Transverse colon (tissue), 4 donors: ENCODE data around the gene RASGRP2. TPM values are rescaled to one million over a fixed set of nuclear protein-coding genes. Genes with fewer than 3 reads are reported as not detected.
"Not testable (repeated sequence)": the region's sequence is repeated elsewhere in the genome, so short reads cannot be mapped to it uniquely, and the experiment has no call there.

Source experiments
- DNase-seq: peaks from one replicate; pipeline ENCODE4 v3.0.0-alpha.2; 2019
- H3K27ac ChIP-seq, 4 donors: fragments of 200-600 bp; sonication (generic); 2 replicates each; pipeline ENCODE4 v1.5.1; 2016 to 2018; ENCODE audit warnings: inconsistent platforms in 4 of 4
- H3K27me3 ChIP-seq: fragments of 200-600 bp; sonication (generic); 2 replicates; pipeline ENCODE4 v1.5.1; 2017; ENCODE audit warnings: inconsistent platforms
- H3K36me3 ChIP-seq, 4 donors: fragments of 200-600 bp; sonication (generic); 2 replicates each; pipeline ENCODE4 v1.5.1; 2017 to 2019; ENCODE audit warnings: inconsistent platforms in 4 of 4
- H3K4me1 ChIP-seq, 4 donors: fragments of 200-600 bp; sonication (generic); 2 replicates each; pipeline ENCODE4 v1.5.1; 2017 to 2020; ENCODE audit warnings: inconsistent platforms in 4 of 4
- H3K4me3 ChIP-seq, 4 donors: fragments of 200-600 bp; sonication (generic); 1 replicate in 1 of 4; 2 replicates in 3 of 4; pipeline versions ENCODE4 v1.5.1 to v1.6.1; 2017 to 2019; ENCODE audit warnings: inconsistent platforms in 4 of 4
- H3K9me3 ChIP-seq, 2 donors: fragments of 200-600 bp; sonication (generic); 2 replicates each; pipeline ENCODE4 v1.5.1; 2017 to 2019; ENCODE audit warnings: inconsistent platforms in 2 of 2
- CTCF ChIP-seq, 5 experiments: fragments of 200-600 bp in 3 of 5; fragments of 450-650 bp in 2 of 5; sonication (generic) in 3 of 5; IDR thresholded peaks; 1 replicate in 2 of 5; 2 replicates in 3 of 5; pipeline ENCODE4 v1.5.1; 2016 to 2017; ENCODE audit warnings: antibody characterized with exemption in 5 of 5, inconsistent platforms in 3 of 5, mild to moderate bottlenecking in 2 of 5, moderate library complexity in 1 of 5
- EP300 ChIP-seq: sonication (generic); formaldehyde crosslinking; IDR thresholded peaks from one replicate; pipeline ENCODE4 v1.6.1; 2017; ENCODE audit warnings: antibody characterized with exemption, low read depth
- POLR2A ChIP-seq: fragments of 450-650 bp; IDR thresholded peaks from one replicate; pipeline ENCODE4 v1.6.1; 2016; ENCODE audit warnings: antibody characterized with exemption, mild to moderate bottlenecking, moderate library complexity
- POLR2AphosphoS5 ChIP-seq, 3 donors: sonication (generic); formaldehyde crosslinking; IDR thresholded peaks; one replicate each; pipeline ENCODE4 v1.6.1; 2016; ENCODE audit warnings: antibody characterized with exemption in 3 of 3
- WGBS, 2 donors: methylation state at CpG; one replicate each; pipeline ENCODE4 v1.1.5; 2018; ENCODE audit warnings: low coverage in 1 of 2; 5-methylcytosine and 5-hydroxymethylcytosine counted together
- in situ Hi-C, 4 donors: fragments of 200-750 bp; cut with MboI; loops; one replicate each; pipeline versions ENCODE4 v1.15.0 to v1.15.1; 2017; ENCODE audit warnings: low sequenced_read_pairs in 3 of 4, low pct_ligation_motif_present in 1 of 4, low pct_unique_long_range_greater_than_20kb in 1 of 4
- intact Hi-C: fragments of 100-400 bp; cut with DNase I; formaldehyde crosslinking; loops from one replicate; pipeline ENCODE4 v1.15.1; 2023; ENCODE audit warnings: low total_unique reads
- total RNA-seq, 4 donors: library from RNA; depleted of rRNA; stranded (reverse); fragments of >200 nt; gene quantifications; one replicate each; pipeline ENCODE4 v1.1.0, GENCODE V29; 2016

The RASGRP2 gene
- total RNA-seq, 4 donors from 2014 or later: 12.1 to 24.3 (median 17.3) TPM

GRCh38 chr11:64705501-64705900 is 38.4 kb downstream of the RASGRP2 start:
- Histone ChIP-seq H3K4me1 (no peaks in the 10 kb centered on the region), H3K9me3 (no peaks in the 10 kb centered on the region), H3K36me3 (no peaks in the 10 kb centered on the region), H3K27me3 (peaks cover 78% of the 10 kb centered on the region), H3K27ac (no peak overlapping the region), H3K4me3 (no peak overlapping the region)
- in situ Hi-C loops: no loop called here
- WGBS, 2 donors: 39% methylated on average over 2 of the region's 2 CpGs; no CpG with 5 or more reads in 1 of the 2 donors
- no peak for TF ChIP-seq EP300
- no peak for TF ChIP-seq CTCF (IDR thresholded peaks at IDR 0.05)
- no peak for TF ChIP-seq POLR2A
- TF ChIP-seq POLR2AphosphoS5 (IDR thresholded peaks at IDR 0.05): no peak
- no peak for DNase-seq
- intact Hi-C loops: no loop called here

GRCh38 chr11:64703048-64703447 is 40.9 kb downstream of the RASGRP2 start:
- DNase-seq: no peak
- WGBS, 2 donors: 76% methylated on average over 2 of the region's 2 CpGs
- Histone ChIP-seq H3K27me3 (peaks cover 54% of the 10 kb centered on the region), H3K4me1 (no peaks in the 10 kb centered on the region), H3K9me3 (no peaks in the 10 kb centered on the region), H3K36me3 (no peaks in the 10 kb centered on the region), H3K4me3 (no peak overlapping the region), H3K27ac (no peak overlapping the region)
- intact Hi-C loops (no loop called here), in situ Hi-C loops (no loop called here)
- TF ChIP-seq POLR2AphosphoS5 (IDR thresholded peaks at IDR 0.05): no peak
- no peak for TF ChIP-seq CTCF (IDR thresholded peaks at IDR 0.05)
- no peak for TF ChIP-seq POLR2A
- no peak for TF ChIP-seq EP300

- DNase-seq, H3K36me3 ChIP-seq, H3K4me3 ChIP-seq, H3K9me3 ChIP-seq, in situ Hi-C loops, intact Hi-C loops, H3K4me1 ChIP-seq, H3K27ac ChIP-seq: not testable (repeated sequence)
- H3K27me3 ChIP-seq: peaks cover 43% of the 10 kb centered on the region
- 86% methylated on average over 4 of the region's 29 CpGs; no CpG with 5 or more reads in 1 of the 2 donors for WGBS, 2 donors
These were observed 42.0 kb downstream of the RASGRP2 start for GRCh38 chr11:64701956-64702355.

- 75% methylated on average over 1 of the region's 1 CpG; no CpG with 5 or more reads in 1 of the 2 donors for WGBS, 2 donors
- DNase-seq: no peak
- Histone ChIP-seq H3K36me3 (no peaks in the 10 kb centered on the region), H3K4me3 (no peak overlapping the region), H3K9me3 (no peaks in the 10 kb centered on the region), H3K27me3 (peaks cover 40% of the 10 kb centered on the region), H3K27ac (no peak overlapping the region), H3K4me1 (no peaks in the 10 kb centered on the region)
- intact Hi-C loops (no loop called here), in situ Hi-C loops (no loop called here)
- TF ChIP-seq EP300 (no peak), POLR2A (no peak), POLR2AphosphoS5 (IDR thresholded peaks at IDR 0.05) (no peak), CTCF (IDR thresholded peaks at IDR 0.05) (no peak)
These were observed 45.5 kb downstream of the RASGRP2 start for GRCh38 chr11:64698427-64698826.

- Histone ChIP-seq H3K27me3 (peaks cover 41% of the 10 kb centered on the region), H3K27ac (no peak overlapping the region), H3K36me3 (no peaks in the 10 kb centered on the region), H3K9me3 (no peaks in the 10 kb centered on the region), H3K4me3 (no peak overlapping the region), H3K4me1 (no peaks in the 10 kb centered on the region)
- TF ChIP-seq POLR2A (no peak), POLR2AphosphoS5 (IDR thresholded peaks at IDR 0.05) (no peak), EP300 (no peak), CTCF (IDR thresholded peaks at IDR 0.05) (no peak)
- in situ Hi-C loops: no loop called here
- 48 to 72% methylated on average over 5 to 7 of the region's 7 CpGs for WGBS, 2 donors
- DNase-seq: no peak
- intact Hi-C loops: no loop called here
These were observed 46.1 kb downstream of the RASGRP2 start for GRCh38 chr11:64697663-64698375.
